ENCODE results near the gene SLC38A3.

GRCh38 chr3:50168388-50168787 is 36.7 kb upstream of the SLC38A3 start:
- TF ChIP-seq CTCF (IDR thresholded peaks at IDR 0.05; ENCODE audit: low read depth, low read length) (no peak), POLR2A (IDR thresholded peaks at IDR 0.05; ENCODE audit: extremely low read depth, insufficient read length) (no peak), MYC (IDR thresholded peaks at IDR 0.05; ENCODE audit: low read depth, low read length) (no peak)
- TF ChIP-seq, protein P1, sequence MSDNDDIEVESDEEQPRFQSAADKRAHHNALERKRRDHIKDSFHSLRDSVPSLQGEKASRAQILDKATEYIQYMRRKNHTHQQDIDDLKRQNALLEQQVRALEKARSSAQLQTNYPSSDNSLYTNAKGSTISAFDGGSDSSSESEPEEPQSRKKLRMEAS (IDR thresholded peaks at IDR 0.05; ENCODE audit: low read depth, low read length) = no peak

All from NB4 (cell line).